Sigmoid colon (tissue), 7 donors: ENCODE data around the gene TACR1. TPM values are rescaled to one million over a fixed set of nuclear protein-coding genes. Genes with fewer than 3 reads are reported as not detected.

Experiments
- DNase-seq: peaks from one replicate; pipeline ENCODE4 v3.0.0-alpha.2; 2019
- H3K27ac ChIP-seq, 4 donors: fragments of 200-600 bp; sonication (generic); one replicate each; pipeline ENCODE4 v1.5.1; 2016 to 2019; ENCODE audit warnings: mild to moderate bottlenecking in 1 of 4
- H3K27me3 ChIP-seq, 3 donors: fragments of 200-600 bp; sonication (generic); one replicate each; pipeline ENCODE4 v1.5.1; 2019; ENCODE audit warnings: mild to moderate bottlenecking in 1 of 3
- H3K36me3 ChIP-seq, 4 donors: fragments of 200-600 bp; sonication (generic); one replicate each; pipeline ENCODE4 v1.5.1; 2016 to 2019
- H3K4me1 ChIP-seq, 4 donors: fragments of 200-600 bp; sonication (generic); one replicate each; pipeline ENCODE4 v1.5.1; 2017 to 2019
- H3K4me3 ChIP-seq, 4 donors: fragments of 200-600 bp; sonication (generic); one replicate each; pipeline ENCODE4 v1.5.1; 2017 to 2019; ENCODE audit warnings: mild to moderate bottlenecking in 2 of 4, moderate library complexity in 1 of 4
- H3K9me3 ChIP-seq, 4 donors: fragments of 200-600 bp in 3 of 4; sonication (generic) in 3 of 4; one replicate each; pipeline versions ENCODE4 v1.5.1 to v1.6.1; 2013 to 2019
- CTCF ChIP-seq, 4 experiments: fragments of 450-650 bp in 3 of 4; fragments of 200-600 bp in 1 of 4; IDR thresholded peaks; one replicate each; pipeline ENCODE4 v1.5.1; 2016 to 2019; ENCODE audit warnings: antibody characterized with exemption in 4 of 4, mild to moderate bottlenecking in 3 of 4, moderate library complexity in 2 of 4
- EP300 ChIP-seq, 4 donors: sonication (generic); formaldehyde crosslinking; IDR thresholded peaks; one replicate each; pipeline ENCODE4 v1.6.1; 2017; ENCODE audit warnings: antibody characterized with exemption in 4 of 4
- POLR2A ChIP-seq, 2 donors: fragments of 450-650 bp; IDR thresholded peaks; one replicate each; pipeline ENCODE4 v1.6.1; 2016; ENCODE audit warnings: antibody characterized with exemption in 2 of 2, mild to moderate bottlenecking in 2 of 2, moderate library complexity in 2 of 2
- POLR2AphosphoS5 ChIP-seq, 4 donors: sonication (generic); formaldehyde crosslinking; IDR thresholded peaks; one replicate each; pipeline ENCODE4 v1.6.1; 2017; ENCODE audit warnings: antibody characterized with exemption in 4 of 4
- WGBS, 2 donors: extraction: QIAGEN DNeasy Blood & Tissue Kit; methylation state at CpG; one replicate each; pipeline ENCODE4 v1.1.7; 2013; 5-methylcytosine and 5-hydroxymethylcytosine counted together
- intact Hi-C: fragments of 100-400 bp; cut with DNase I; formaldehyde crosslinking; loops from one replicate; pipeline ENCODE4 v1.15.1; 2023
- polyA plus RNA-seq, 3 donors: library from polyadenylated mRNA; stranded (reverse); fragments of 200-250 nt; gene quantifications; one replicate each; pipeline ENCODE4 v1.2.3, GENCODE V29; 2013
- total RNA-seq, 4 donors: library from RNA; depleted of rRNA; stranded (reverse); fragments of >200 nt; gene quantifications; one replicate each; pipeline ENCODE4 v1.1.0, GENCODE V29; 2016
- donor health status: healthy with polysubstance abuse.
- donor health status: Bipolar disorder and iron deficiency.
- donor health status: healthy.

TACR1 gene
- total and polyA plus RNA-seq, 7 donors: 0.22 to 2.5 (median 0.99) TPM; not detected in 2

- H3K9me3 ChIP-seq: no peaks in the 10 kb centered on the region
- H3K4me3 ChIP-seq: no peak overlapping the region
- 91 to 93% methylated on average over 5 of the region's 5 CpGs for WGBS, 2 donors
- no peaks in the 10 kb centered on the region for H3K36me3 ChIP-seq
- intact Hi-C loops: no loop called here
- no peaks in the 10 kb centered on the region for H3K4me1 ChIP-seq
- H3K27ac ChIP-seq: no peak overlapping the region
- TF ChIP-seq CTCF (IDR thresholded peaks at IDR 0.05) (no peak), EP300 (IDR thresholded peaks at IDR 0.05) (no peak), POLR2AphosphoS5 (IDR thresholded peaks at IDR 0.05) (no peak), POLR2A (IDR thresholded peaks at IDR 0.05) (no peak)
- DNase-seq: no peak
- H3K27me3 ChIP-seq: no peaks in the 10 kb centered on the region
Observed at GRCh38 chr2:75090770-75091515, 108.4 kb downstream of the TACR1 start.

- intact Hi-C loops: no loop called here
- 96% methylated on average over 3 of the region's 3 CpGs for WGBS, 2 donors
- Histone ChIP-seq H3K9me3 (no peaks in the 10 kb centered on the region), H3K4me3 (no peak overlapping the region), H3K36me3 (no peaks in the 10 kb centered on the region), H3K4me1 (no peaks in the 10 kb centered on the region), H3K27ac (no peak overlapping the region), H3K27me3 (no peaks in the 10 kb centered on the region)
- no peak for TF ChIP-seq POLR2A (IDR thresholded peaks at IDR 0.05)
- no peak for TF ChIP-seq POLR2AphosphoS5 (IDR thresholded peaks at IDR 0.05)
- no peak for TF ChIP-seq EP300 (IDR thresholded peaks at IDR 0.05)
- TF ChIP-seq CTCF (IDR thresholded peaks at IDR 0.05): no peak
- DNase-seq: no peak
Observed at GRCh38 chr2:75089471-75089870, 109.8 kb downstream of the TACR1 start.

GRCh38 chr2:75088791-75089190, 110.5 kb downstream of the TACR1 start:
- Histone ChIP-seq H3K27me3 (no peaks in the 10 kb centered on the region), H3K36me3 (no peaks in the 10 kb centered on the region), H3K4me3 (no peak overlapping the region), H3K9me3 (no peaks in the 10 kb centered on the region), H3K27ac (no peak overlapping the region), H3K4me1 (no peaks in the 10 kb centered on the region)
- DNase-seq: no peak
- TF ChIP-seq POLR2AphosphoS5 (IDR thresholded peaks at IDR 0.05): no peak
- no peak for TF ChIP-seq POLR2A (IDR thresholded peaks at IDR 0.05)
- no peak for TF ChIP-seq CTCF (IDR thresholded peaks at IDR 0.05)
- TF ChIP-seq EP300 (IDR thresholded peaks at IDR 0.05): no peak
- WGBS, 2 donors: 78 to 84% methylated on average over 3 of the region's 3 CpGs
- intact Hi-C loops: no loop called here

- no peak for TF ChIP-seq POLR2AphosphoS5 (IDR thresholded peaks at IDR 0.05)
- no peak for TF ChIP-seq POLR2A (IDR thresholded peaks at IDR 0.05)
- no peak for TF ChIP-seq EP300 (IDR thresholded peaks at IDR 0.05)
- TF ChIP-seq CTCF (IDR thresholded peaks at IDR 0.05): no peak
- no peaks in the 10 kb centered on the region for H3K4me1 ChIP-seq
- H3K9me3 ChIP-seq: no peaks in the 10 kb centered on the region
- 94 to 96% methylated on average over 2 of the region's 2 CpGs for WGBS, 2 donors
- no peak overlapping the region for H3K4me3 ChIP-seq
- intact Hi-C loops: no loop called here
- H3K36me3 ChIP-seq: no peaks in the 10 kb centered on the region
- H3K27ac ChIP-seq: no peak overlapping the region
- no peaks in the 10 kb centered on the region for H3K27me3 ChIP-seq
- no peak for DNase-seq
Observed at GRCh38 chr2:75087736-75088135, 111.6 kb downstream of the TACR1 start.

- WGBS, 2 donors: 81 to 90% methylated on average over 1 of the region's 1 CpG
- no peaks in the 10 kb centered on the region for H3K36me3 ChIP-seq
- no peak overlapping the region for H3K27ac ChIP-seq
- intact Hi-C loops: no loop called here
- no peak overlapping the region for H3K4me3 ChIP-seq
- TF ChIP-seq EP300 (IDR thresholded peaks at IDR 0.05): no peak
- TF ChIP-seq POLR2AphosphoS5 (IDR thresholded peaks at IDR 0.05): no peak
- TF ChIP-seq POLR2A (IDR thresholded peaks at IDR 0.05): no peak
- no peak for TF ChIP-seq CTCF (IDR thresholded peaks at IDR 0.05)
- no peaks in the 10 kb centered on the region for H3K4me1 ChIP-seq
- DNase-seq: no peak
- no peaks in the 10 kb centered on the region for H3K9me3 ChIP-seq
- no peaks in the 10 kb centered on the region for H3K27me3 ChIP-seq
Observed at GRCh38 chr2:75079575-75079974, 119.7 kb downstream of the TACR1 start.
